Bronchial epithelial cell (primary cell): ENCODE measurements around the gene GLUD1. TPM values are rescaled to one million over a fixed set of nuclear protein-coding genes. Genes with fewer than 3 reads are reported as not detected.

Experiments
- DNase-seq: peaks from one replicate; pipeline ENCODE4 v3.0.0-alpha.2; 2010; ENCODE audit warnings: low read depth
- FAIRE-seq: peaks from 2 replicates; lab custom pipeline; 2011; peaks lifted over from hg19 to GRCh38; lab: Jason Lieb, UNC
- H3K27me3 ChIP-seq: 2 replicates; pipeline ENCODE4 v1.5.1; 2011; ENCODE audit warnings: low read length; ENCODE audit not compliant: control insufficient read depth, insufficient read depth
- H3K36me3 ChIP-seq: 2 replicates; pipeline ENCODE4 v1.5.1; 2011; ENCODE audit warnings: low read length; ENCODE audit not compliant: control insufficient read depth, insufficient read depth
- H3K4me3 ChIP-seq: 2 replicates; pipeline ENCODE4 v1.5.1; 2011; ENCODE audit warnings: mild to moderate bottlenecking, low read depth, low read length, control low read depth
- CTCF ChIP-seq: IDR thresholded peaks from 2 replicates; pipeline ENCODE4 v1.5.1; 2011; ENCODE audit warnings: mild to moderate bottlenecking, moderate library complexity, low read length, control low read depth, inconsistent platforms; ENCODE audit not compliant: insufficient read depth, severe bottlenecking
- total RNA-seq: library from RNA; depleted of rRNA; stranded (reverse); fragments of >200 nt; gene quantifications from 2 replicates; pipeline ENCODE4 v1.2.1, GENCODE V29; 2014

GLUD1 gene
- total RNA-seq, 1 donor from 2014 or later = 225 TPM

- no peak overlapping the region for H3K4me3 ChIP-seq
- DNase-seq (no peak), FAIRE-seq (no peak)
- H3K36me3 ChIP-seq = peaks cover 17% of the 10 kb centered on the region
- TF ChIP-seq CTCF = no peak
- H3K27me3 ChIP-seq = no peaks in the 10 kb centered on the region
These were observed 30.0 kb downstream of the GLUD1 start for GRCh38 chr10:87064651-87065050.

GRCh38 chr10:87060280-87060928, 34.2 kb downstream of the GLUD1 start:
- no peak for TF ChIP-seq CTCF
- DNase-seq (no peak), FAIRE-seq (no peak)
- peaks cover 18% of the 10 kb centered on the region for H3K36me3 ChIP-seq
- no peaks in the 10 kb centered on the region for H3K27me3 ChIP-seq
- no peak overlapping the region for H3K4me3 ChIP-seq

- H3K27me3 ChIP-seq = no peaks in the 10 kb centered on the region
- no peak for FAIRE-seq
- TF ChIP-seq CTCF = no peak
- no peak for DNase-seq
- H3K4me3 ChIP-seq = no peak overlapping the region
- peaks cover 18% of the 10 kb centered on the region for H3K36me3 ChIP-seq
These were observed 35.2 kb downstream of the GLUD1 start for GRCh38 chr10:87059401-87059800.

- no peak for TF ChIP-seq CTCF
- Histone ChIP-seq H3K27me3 (no peaks in the 10 kb centered on the region), H3K4me3 (no peak overlapping the region), H3K36me3 (peaks cover 17% of the 10 kb centered on the region)
- no peak for FAIRE-seq
- DNase-seq = no peak
These were observed 36.5 kb downstream of the GLUD1 start for GRCh38 chr10:87058171-87058570.

- H3K36me3 ChIP-seq = peaks cover 12% of the 10 kb centered on the region
- TF ChIP-seq CTCF = peak; percentile 11
- DNase-seq (peak; percentile 40), FAIRE-seq (no peak)
- no peak overlapping the region for H3K4me3 ChIP-seq
- H3K27me3 ChIP-seq = no peaks in the 10 kb centered on the region
These were observed 40.0 kb downstream of the GLUD1 start for GRCh38 chr10:87054373-87055295.
